ENCODE results near the gene COX19.

DNA sequence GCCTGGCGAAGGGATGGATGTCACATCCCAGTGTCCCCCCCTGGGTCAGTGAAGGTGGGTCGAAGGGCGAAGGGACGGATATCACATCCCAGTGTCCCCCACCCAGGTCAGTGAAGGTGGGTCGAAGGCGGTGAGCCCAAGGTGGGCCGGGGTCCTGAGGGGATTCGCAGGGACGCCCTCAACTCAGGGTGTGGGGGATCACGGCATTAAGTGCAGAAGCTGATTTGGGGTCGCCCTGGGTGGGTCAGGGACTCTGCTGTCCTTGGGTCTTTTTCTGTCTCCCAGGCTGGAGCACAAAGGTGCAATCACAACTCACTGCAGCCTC is 42.7 kb downstream of the COX19 start:
- TF ChIP-seq CTCF (IDR thresholded peaks at IDR 0.05; ENCODE audit: insufficient read depth, low read length) (no peak), POLR2AphosphoS5 (IDR thresholded peaks at IDR 0.05; ENCODE audit: low read depth) (no peak), REST (IDR thresholded peaks at IDR 0.05; ENCODE audit: insufficient replicate concordance, low read depth) (no peak)
